PC-3 (cell line): Measurements from ENCODE around the gene PGAP6. TPM values are rescaled to one million over a fixed set of nuclear protein-coding genes. Genes with fewer than 3 reads are reported as not detected.
"Not testable (repeated sequence)": the region's sequence is repeated elsewhere in the genome, so short reads cannot be mapped to it uniquely, and the experiment has no call there.

Experiments
- ATAC-seq: fragments of 200-7000 bp; cut with Tn5 transposase; 2 replicates; pipeline ENCODE4 v1.9.1; 2020; ENCODE audit warnings: mild to moderate bottlenecking, moderate library complexity
- BruUV-seq: library from RNA; stranded (reverse); fragments of 400-500 nt; replicated peaks from 2 replicates; lab custom pipeline; 2021; lab: Mats Ljungman, UMichigan
- CTCF ChIA-PET: fragments of 300-600 bp; sonication (Branson Sonifier 250); formaldehyde crosslinking; loops from one replicate; lab custom pipeline; 2022; ENCODE audit warnings: antibody characterized with exemption; lab: Charles Lee
- POLR2A ChIA-PET: fragments of 300-600 bp; sonication (Branson Sonifier 250); formaldehyde crosslinking; loops from one replicate; lab custom pipeline; 2022; ENCODE audit warnings: antibody characterized with exemption; ENCODE audit not compliant: unreplicated experiment; lab: Charles Lee
- DNase-seq: peaks from one replicate; pipeline ENCODE4 v3.0.0-alpha.2; 2015
- H2AFZ ChIP-seq: fragments of 300-600 bp; sonication (generic); 2 replicates; pipeline ENCODE4 v1.6.0; 2016; ENCODE audit warnings: antibody characterized with exemption, low read length
- H3F3A ChIP-seq: fragments of 300-600 bp; sonication (generic); one replicate; pipeline ENCODE4 v1.6.0; 2017; ENCODE audit warnings: antibody characterized with exemption, low read length, control low read depth, mild to moderate bottlenecking; ENCODE audit not compliant: unreplicated experiment
- H3K27ac ChIP-seq: fragments of 300-600 bp; sonication (generic); 2 replicates; pipeline ENCODE4 v1.5.1; 2016; ENCODE audit warnings: mild to moderate bottlenecking, low read length
- H3K27me3 ChIP-seq: fragments of 300-600 bp; sonication (generic); 2 replicates; pipeline ENCODE4 v1.6.1; 2016; ENCODE audit warnings: low read length, mixed read lengths
- H3K36me3 ChIP-seq: fragments of 300-600 bp; sonication (generic); 2 replicates; pipeline ENCODE4 v1.6.1; 2016; ENCODE audit warnings: low read depth, mixed run types, low read length, mixed read lengths
- H3K4me1 ChIP-seq: fragments of 300-600 bp; sonication (generic); 2 replicates; pipeline ENCODE4 v1.5.1; 2016; ENCODE audit warnings: low read length; ENCODE audit not compliant: insufficient read depth
- H3K4me2 ChIP-seq: fragments of 300-600 bp; sonication (generic); 2 replicates; pipeline ENCODE4 v1.6.0; 2016; ENCODE audit warnings: low read length
- H3K4me3 ChIP-seq: fragments of 300-600 bp; sonication (generic); 2 replicates; pipeline ENCODE4 v1.5.1; 2016; ENCODE audit warnings: mild to moderate bottlenecking, low read length, mixed read lengths
- H3K79me2 ChIP-seq: fragments of 300-600 bp; sonication (generic); 2 replicates; pipeline ENCODE4 v1.6.1; 2017; ENCODE audit warnings: low read length, mixed read lengths
- H3K9ac ChIP-seq: fragments of 300-600 bp; sonication (generic); 2 replicates; pipeline ENCODE4 v1.6.0; 2016; ENCODE audit warnings: mild to moderate bottlenecking, low read length
- H3K9me2 ChIP-seq: fragments of 300-600 bp; sonication (generic); replicated peaks from 2 replicates; pipeline ENCODE4 v1.6.1; 2016; ENCODE audit warnings: mixed run types, low read length, mixed read lengths
- H3K9me3 ChIP-seq: fragments of 300-600 bp; sonication (generic); 2 replicates; pipeline ENCODE4 v1.6.1; 2016; ENCODE audit warnings: low read length, mixed read lengths
- H4K20me1 ChIP-seq: fragments of 300-600 bp; sonication (generic); 2 replicates; pipeline ENCODE4 v1.6.1; 2016; ENCODE audit warnings: low read length, mixed read lengths
- EZH2 ChIP-seq: fragments of 300-600 bp; sonication (generic); IDR thresholded peaks from one replicate; pipeline ENCODE4 v1.6.1; 2017; ENCODE audit warnings: antibody characterized with exemption, mild to moderate bottlenecking, low read length; ENCODE audit not compliant: unreplicated experiment
- EZH2phosphoT487 ChIP-seq: fragments of 300-600 bp; sonication (generic); IDR thresholded peaks from 2 replicates; pipeline ENCODE4 v1.6.1; 2018; ENCODE audit warnings: mild to moderate bottlenecking, antibody characterized with exemption, low read length, borderline replicate concordance
- intact Hi-C: fragments of 100-400 bp; cut with micrococcal nuclease; formaldehyde crosslinking; loops from 2 replicates; pipeline ENCODE4 v1.9.0; 2023
- total RNA-seq: library from RNA; depleted of rRNA; stranded (reverse); fragments of >200 nt; gene quantifications from 2 replicates; pipeline ENCODE4 v1.2.3, GENCODE V29; 2014
- TF ChIP-seq, protein P1 (sequence below): fragments of 300-600 bp; sonication (generic); conservative IDR thresholded peaks from 2 replicates; pipeline ENCODE4 v1.5.1; 2017; ENCODE audit warnings: antibody characterized with exemption, low read depth, mild to moderate bottlenecking, low read length

The PGAP6 gene
- total RNA-seq, 1 experiment from 2014 or later: 40.8 TPM

DNA sequence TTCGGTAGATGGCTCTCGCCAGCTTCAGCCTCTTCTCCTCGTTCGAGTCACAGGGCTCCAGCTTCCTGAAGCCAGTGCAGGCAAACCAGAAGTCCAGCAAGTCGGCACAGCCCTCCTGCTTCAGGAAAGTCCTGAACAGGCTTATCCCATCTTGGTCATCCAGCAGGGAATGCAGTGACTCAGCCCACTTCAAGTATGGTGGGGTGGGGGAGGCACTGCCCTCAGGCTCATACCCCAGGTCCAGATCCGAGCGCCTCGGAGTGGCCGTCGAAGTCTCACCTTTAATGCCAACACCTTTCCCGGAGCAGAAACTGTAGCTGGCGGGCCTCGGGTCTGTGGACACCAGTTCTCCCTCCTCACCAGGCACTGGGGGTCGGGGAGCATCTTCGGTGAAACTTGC lies 35.2 kb downstream of the PGAP6 start:
- no peak overlapping the region for H3K4me2 ChIP-seq
- H4K20me1 ChIP-seq: no peaks in the 10 kb centered on the region; the same call in 1 of the 2 replicates
- no peaks in the 10 kb centered on the region for H3K27me3 ChIP-seq
- CTCF ChIA-PET: no interaction called here
- intact Hi-C loops: no loop called here
- TF ChIP-seq EZH2phosphoT487: no peak
- TF ChIP-seq, protein P1, sequence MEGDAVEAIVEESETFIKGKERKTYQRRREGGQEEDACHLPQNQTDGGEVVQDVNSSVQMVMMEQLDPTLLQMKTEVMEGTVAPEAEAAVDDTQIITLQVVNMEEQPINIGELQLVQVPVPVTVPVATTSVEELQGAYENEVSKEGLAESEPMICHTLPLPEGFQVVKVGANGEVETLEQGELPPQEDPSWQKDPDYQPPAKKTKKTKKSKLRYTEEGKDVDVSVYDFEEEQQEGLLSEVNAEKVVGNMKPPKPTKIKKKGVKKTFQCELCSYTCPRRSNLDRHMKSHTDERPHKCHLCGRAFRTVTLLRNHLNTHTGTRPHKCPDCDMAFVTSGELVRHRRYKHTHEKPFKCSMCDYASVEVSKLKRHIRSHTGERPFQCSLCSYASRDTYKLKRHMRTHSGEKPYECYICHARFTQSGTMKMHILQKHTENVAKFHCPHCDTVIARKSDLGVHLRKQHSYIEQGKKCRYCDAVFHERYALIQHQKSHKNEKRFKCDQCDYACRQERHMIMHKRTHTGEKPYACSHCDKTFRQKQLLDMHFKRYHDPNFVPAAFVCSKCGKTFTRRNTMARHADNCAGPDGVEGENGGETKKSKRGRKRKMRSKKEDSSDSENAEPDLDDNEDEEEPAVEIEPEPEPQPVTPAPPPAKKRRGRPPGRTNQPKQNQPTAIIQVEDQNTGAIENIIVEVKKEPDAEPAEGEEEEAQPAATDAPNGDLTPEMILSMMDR: no peak
- TF ChIP-seq EZH2: no peak
- BruUV-seq: no TSS peak
- H3K36me3 ChIP-seq: no peaks in the 10 kb centered on the region
- POLR2A ChIA-PET: no interaction called here
- no peaks in the 10 kb centered on the region for H3K4me1 ChIP-seq
- H3K4me3 ChIP-seq: no peak overlapping the region
- H3K27ac ChIP-seq: no peak overlapping the region
- ATAC-seq (no peak), DNase-seq (no peak)
- no peaks in the 10 kb centered on the region for H3F3A ChIP-seq
- H3K9me2 ChIP-seq: no peaks in the 10 kb centered on the region
- no peaks in the 10 kb centered on the region for H3K9me3 ChIP-seq
- peaks cover 89% of the 10 kb centered on the region for H3K79me2 ChIP-seq
- H2AFZ ChIP-seq: no peak overlapping the region
- H3K9ac ChIP-seq: no peak overlapping the region

GRCh38 chr16:345772-346171 lies 36.0 kb downstream of the PGAP6 start:
- BruUV-seq: no TSS peak
- ChIA-PET POLR2A (no interaction called here), CTCF (no interaction called here)
- no peak overlapping the region for H3K4me2 ChIP-seq
- H3K4me3 ChIP-seq: no peak overlapping the region
- peaks cover 82% of the 10 kb centered on the region for H3K79me2 ChIP-seq
- no peaks in the 10 kb centered on the region; the same call in 1 of the 2 replicates for H4K20me1 ChIP-seq
- H3K27ac ChIP-seq: no peak overlapping the region
- H3K4me1 ChIP-seq: no peaks in the 10 kb centered on the region
- ATAC-seq (no peak), DNase-seq (no peak)
- H2AFZ ChIP-seq: no peak overlapping the region
- H3K36me3 ChIP-seq: no peaks in the 10 kb centered on the region
- no peaks in the 10 kb centered on the region for H3K9me3 ChIP-seq
- no peaks in the 10 kb centered on the region for H3F3A ChIP-seq
- TF ChIP-seq EZH2phosphoT487 (no peak), EZH2 (no peak)
- TF ChIP-seq, protein P1: no peak
- no peaks in the 10 kb centered on the region for H3K27me3 ChIP-seq
- no peak overlapping the region for H3K9ac ChIP-seq
- no peaks in the 10 kb centered on the region for H3K9me2 ChIP-seq
- intact Hi-C loops: no loop called here

GRCh38 chr16:342455-343213 lies 39.1 kb downstream of the PGAP6 start:
- Histone ChIP-seq H3F3A (no peaks in the 10 kb centered on the region), H3K9me3 (no peaks in the 10 kb centered on the region), H2AFZ (no peak overlapping the region), H3K9ac (no peak overlapping the region), H3K9me2 (no peaks in the 10 kb centered on the region), H3K4me3 (no peak overlapping the region), H3K4me1 (no peaks in the 10 kb centered on the region), H3K27ac (no peak overlapping the region), H4K20me1 (peaks cover 9% of the 10 kb centered on the region; the same call in 1 of the 2 replicates), H3K79me2 (peaks cover 78% of the 10 kb centered on the region), H3K27me3 (no peaks in the 10 kb centered on the region), H3K36me3 (no peaks in the 10 kb centered on the region), H3K4me2 (no peak overlapping the region)
- ChIA-PET POLR2A (no interaction called here), CTCF (no interaction called here)
- no TSS peak for BruUV-seq
- intact Hi-C loops: no loop called here
- no peak for TF ChIP-seq EZH2
- TF ChIP-seq, protein P1: no peak
- DNase-seq (no peak), ATAC-seq (no peak)

GRCh38 chr16:341974-342336 lies 39.8 kb downstream of the PGAP6 start:
- H3K27ac ChIP-seq, H3K27me3 ChIP-seq, H3K36me3 ChIP-seq, ATAC-seq, H2AFZ ChIP-seq, DNase-seq, H3K4me1 ChIP-seq, intact Hi-C loops, H3K4me2 ChIP-seq, H3F3A ChIP-seq, H3K9me3 ChIP-seq, H4K20me1 ChIP-seq, CTCF ChIA-PET, H3K9me2 ChIP-seq, BruUV-seq, POLR2A ChIA-PET, H3K4me3 ChIP-seq, H3K9ac ChIP-seq: not testable (repeated sequence)
- peaks cover 77% of the 10 kb centered on the region for H3K79me2 ChIP-seq
